Loucy (cell line): ENCODE results near the gene WDR7.

Source experiments
- CTCF ChIP-seq: fragments of 200-600 bp; sonication (generic); conservative IDR thresholded peaks from 2 replicates; pipeline ENCODE4 v1.5.1; 2014; ENCODE audit warnings: mild to moderate bottlenecking, antibody characterized with exemption, low read length
- EZH2phosphoT487 ChIP-seq: fragments of 200-600 bp; IDR thresholded peaks from 2 replicates; pipeline ENCODE4 v1.6.1; 2018; ENCODE audit warnings: antibody characterized with exemption, mild to moderate bottlenecking, moderate library complexity, borderline replicate concordance

- TF ChIP-seq CTCF (no peak), EZH2phosphoT487 (no peak)
Measured at GRCh38 chr18:57023275-57023882, 372.2 kb downstream of the WDR7 start.
